Lower lobe of right lung (tissue), 2 donors: Measurements from ENCODE around the gene PGBD4. TPM values are rescaled to one million over a fixed set of nuclear protein-coding genes. Genes with fewer than 3 reads are reported as not detected.

ENCODE experiments used
- ATAC-seq, 2 donors: fragments of 200-7000 bp; cut with Tn5 transposase; one replicate each; pipeline ENCODE4 v1.9.1; 2020 to 2022; ENCODE audit warnings: mild to moderate bottlenecking in 2 of 2, moderate library complexity in 2 of 2
- DNase-seq: peaks from one replicate; pipeline ENCODE4 v3.0.0-alpha.2; 2020
- H3K27ac ChIP-seq: fragments of 200-600 bp; one replicate; pipeline ENCODE4 v1.8.0; 2022
- H3K27me3 ChIP-seq: fragments of 200-600 bp; one replicate; pipeline ENCODE4 v1.8.0; 2022; ENCODE audit warnings: low read depth
- H3K36me3 ChIP-seq: fragments of 200-600 bp; one replicate; pipeline ENCODE4 v1.8.0; 2022; ENCODE audit warnings: mild to moderate bottlenecking
- H3K4me1 ChIP-seq: fragments of 200-600 bp; one replicate; pipeline ENCODE4 v1.8.0; 2022
- H3K4me3 ChIP-seq: fragments of 200-600 bp; one replicate; pipeline ENCODE4 v1.8.0; 2022; ENCODE audit warnings: mild to moderate bottlenecking
- H3K9me3 ChIP-seq: fragments of 200-600 bp; one replicate; pipeline ENCODE4 v1.8.0; 2022
- intact Hi-C: fragments of 100-400 bp; cut with DNase I; formaldehyde crosslinking; loops from one replicate; pipeline ENCODE4 v1.11.0; 2022
- total RNA-seq: library from RNA; stranded (reverse); fragmentation: NEBNext Ultra II Directional; extraction: Animal tissue kit (Norgen Biotek cat#: 25700); gene quantifications from one replicate; pipeline ENCODE4 v1.2.1, GENCODE V29; 2021
- TF ChIP-seq, protein P1 (sequence below): fragments of 200-600 bp; IDR thresholded peaks from one replicate; pipeline ENCODE4 v1.8.0; 2022; ENCODE audit warnings: antibody characterized with exemption, mild to moderate bottlenecking
- donor health status: DM: no; HTN: yes; CAD: no; lungs with severe emphysema.

PGBD4 gene
- total RNA-seq, 1 donor from 2014 or later = 1.5 TPM

DNA sequence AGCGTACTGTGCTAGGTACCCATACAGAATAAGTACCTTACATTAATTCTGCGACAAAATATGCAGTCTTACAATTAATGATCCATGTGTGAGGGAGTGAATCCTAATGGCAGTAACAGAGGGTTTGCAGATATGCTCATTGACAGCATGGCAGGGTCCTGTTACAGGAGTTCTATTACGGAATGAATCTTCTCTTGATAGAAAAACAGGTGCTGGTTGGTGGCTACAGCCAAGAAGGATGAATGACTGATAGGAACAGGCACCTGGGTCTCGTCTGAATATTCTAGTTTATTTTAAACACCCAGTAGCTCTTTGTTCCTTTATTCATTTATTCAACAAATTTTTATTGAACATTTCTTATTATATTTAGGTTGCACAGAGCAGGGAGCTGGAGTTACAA lies 22.8 kb downstream of the PGBD4 start:
- Histone ChIP-seq H3K36me3 (no peaks in the 10 kb centered on the region), H3K27ac (no peak overlapping the region), H3K9me3 (no peaks in the 10 kb centered on the region), H3K4me1 (no peaks in the 10 kb centered on the region), H3K4me3 (no peak overlapping the region), H3K27me3 (no peaks in the 10 kb centered on the region)
- TF ChIP-seq, protein P1, sequence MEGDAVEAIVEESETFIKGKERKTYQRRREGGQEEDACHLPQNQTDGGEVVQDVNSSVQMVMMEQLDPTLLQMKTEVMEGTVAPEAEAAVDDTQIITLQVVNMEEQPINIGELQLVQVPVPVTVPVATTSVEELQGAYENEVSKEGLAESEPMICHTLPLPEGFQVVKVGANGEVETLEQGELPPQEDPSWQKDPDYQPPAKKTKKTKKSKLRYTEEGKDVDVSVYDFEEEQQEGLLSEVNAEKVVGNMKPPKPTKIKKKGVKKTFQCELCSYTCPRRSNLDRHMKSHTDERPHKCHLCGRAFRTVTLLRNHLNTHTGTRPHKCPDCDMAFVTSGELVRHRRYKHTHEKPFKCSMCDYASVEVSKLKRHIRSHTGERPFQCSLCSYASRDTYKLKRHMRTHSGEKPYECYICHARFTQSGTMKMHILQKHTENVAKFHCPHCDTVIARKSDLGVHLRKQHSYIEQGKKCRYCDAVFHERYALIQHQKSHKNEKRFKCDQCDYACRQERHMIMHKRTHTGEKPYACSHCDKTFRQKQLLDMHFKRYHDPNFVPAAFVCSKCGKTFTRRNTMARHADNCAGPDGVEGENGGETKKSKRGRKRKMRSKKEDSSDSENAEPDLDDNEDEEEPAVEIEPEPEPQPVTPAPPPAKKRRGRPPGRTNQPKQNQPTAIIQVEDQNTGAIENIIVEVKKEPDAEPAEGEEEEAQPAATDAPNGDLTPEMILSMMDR = no peak
- DNase-seq (no peak), ATAC-seq (no peak)
- intact Hi-C loops = no loop called here

DNA sequence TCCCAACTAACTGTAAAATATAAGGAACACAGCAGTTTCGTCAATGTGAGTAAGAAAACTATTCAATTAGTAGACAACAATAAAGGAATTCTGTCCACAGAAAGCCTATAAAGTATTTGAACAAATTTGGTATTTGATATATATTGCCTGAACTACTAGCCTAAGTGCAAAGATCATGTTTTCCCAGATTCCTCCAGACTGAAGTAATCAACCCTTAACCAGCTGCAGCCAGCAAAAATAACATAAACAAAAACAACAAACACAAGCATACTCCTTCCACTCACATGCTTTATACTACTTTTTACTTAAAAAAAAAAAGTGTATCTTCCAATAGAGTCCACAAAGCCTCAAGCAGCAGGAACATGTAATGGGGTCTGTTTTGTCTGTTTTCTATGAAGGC lies 24.1 kb downstream of the PGBD4 start:
- intact Hi-C loops = no loop called here
- Histone ChIP-seq H3K36me3 (no peaks in the 10 kb centered on the region), H3K27ac (no peak overlapping the region), H3K9me3 (no peaks in the 10 kb centered on the region), H3K4me1 (no peaks in the 10 kb centered on the region), H3K27me3 (no peaks in the 10 kb centered on the region), H3K4me3 (no peak overlapping the region)
- TF ChIP-seq, protein P1 = no peak
- ATAC-seq = no peak
- no peak for DNase-seq

GRCh38 chr15:34126522-34126921 lies 24.6 kb downstream of the PGBD4 start:
- H3K9me3 ChIP-seq = no peaks in the 10 kb centered on the region
- no peak for ATAC-seq
- H3K27me3 ChIP-seq = no peaks in the 10 kb centered on the region
- TF ChIP-seq, protein P1 = no peak
- intact Hi-C loops = no loop called here
- no peak overlapping the region for H3K27ac ChIP-seq
- no peaks in the 10 kb centered on the region for H3K4me1 ChIP-seq
- H3K36me3 ChIP-seq = no peaks in the 10 kb centered on the region
- DNase-seq = no peak
- H3K4me3 ChIP-seq = no peak overlapping the region

GRCh38 chr15:34128898-34129297 lies 27.0 kb downstream of the PGBD4 start:
- Histone ChIP-seq H3K27me3 (no peaks in the 10 kb centered on the region), H3K36me3 (no peaks in the 10 kb centered on the region), H3K27ac (no peak overlapping the region), H3K4me1 (no peaks in the 10 kb centered on the region), H3K4me3 (no peak overlapping the region), H3K9me3 (no peaks in the 10 kb centered on the region)
- TF ChIP-seq, protein P1 = no peak
- intact Hi-C loops = no loop called here
- no peak for ATAC-seq
- DNase-seq = no peak

- no peak for DNase-seq
- intact Hi-C loops = no loop called here
- TF ChIP-seq, protein P1 = no peak
Observed at GRCh38 chr15:34132881-34133280, 31.0 kb downstream of the PGBD4 start.

GRCh38 chr15:34133511-34133910 lies 31.6 kb downstream of the PGBD4 start:
- H3K9me3 ChIP-seq = no peaks in the 10 kb centered on the region
- H3K27ac ChIP-seq = no peak overlapping the region
- DNase-seq (no peak), ATAC-seq (no peak)
- TF ChIP-seq, protein P1 = no peak
- intact Hi-C loops = no loop called here
- no peaks in the 10 kb centered on the region for H3K27me3 ChIP-seq
- no peak overlapping the region for H3K4me3 ChIP-seq
- H3K4me1 ChIP-seq = no peaks in the 10 kb centered on the region
- peaks cover 3% of the 10 kb centered on the region for H3K36me3 ChIP-seq

More at GRCh38 chr15:34132881-34133280, 31.0 kb downstream of the PGBD4 start:
- Histone ChIP-seq H3K4me1 (no peaks in the 10 kb centered on the region), H3K4me3 (no peak overlapping the region), H3K27me3 (no peaks in the 10 kb centered on the region), H3K9me3 (no peaks in the 10 kb centered on the region), H3K36me3 (no peaks in the 10 kb centered on the region), H3K27ac (no peak overlapping the region)
- no peak for ATAC-seq
